ENCODE data around the gene SRBD1.

GRCh38 chr2:45388541-45389100 lies 222.4 kb downstream of the SRBD1 start:
- TF ChIP-seq CTCF (conservative IDR thresholded peaks at IDR 0.05; ENCODE audit: low read depth, low read length) (no peak), EZH2 (IDR thresholded peaks at IDR 0.05; ENCODE audit: low read length, unreplicated experiment) (no peak)

Measured in PC-3 (cell line).